HCT116 (cell line): ENCODE data around the gene ZDHHC15. TPM values are rescaled to one million over a fixed set of nuclear protein-coding genes. Genes with fewer than 3 reads are reported as not detected.
"Not testable (repeated sequence)": the region's sequence is repeated elsewhere in the genome, so short reads cannot be mapped to it uniquely, and the experiment has no call there.

Source experiments
- ATAC-seq: fragments of 200-7000 bp; cut with Tn5 transposase; 2 replicates; pipeline ENCODE4 v1.9.1; 2020; ENCODE audit warnings: mild to moderate bottlenecking, moderate library complexity
- BruUV-seq: library from RNA; stranded (reverse); fragments of 400-500 nt; replicated peaks from 2 replicates; lab custom pipeline; 2021; lab: Mats Ljungman, UMichigan
- CTCF ChIA-PET: fragments of 300-600 bp; sonication (Branson Sonifier 250); formaldehyde crosslinking; loops from one replicate; lab custom pipeline; 2021; ENCODE audit warnings: antibody characterized with exemption; lab: Charles Lee
- POLR2A ChIA-PET: fragments of 300-600, 350-600 bp; sonication (Branson Sonifier 250); formaldehyde crosslinking; loops from one replicate; lab custom pipeline; 2021; ENCODE audit warnings: antibody characterized with exemption; lab: Charles Lee
- RAD21 ChIA-PET, 2 experiments: fragments of 300-600 bp; sonication (Branson Sonifier 250); formaldehyde crosslinking; loops; one replicate each; lab custom pipeline; 2023; ENCODE audit warnings: low total read pairs in 2 of 2; ENCODE audit not compliant: uncharacterized antibody in 2 of 2, unreplicated experiment in 2 of 2, low non-redundant PET in 1 of 2; lab: Charles Lee
- DNase-seq: peaks from one replicate; pipeline ENCODE4 v3.0.0-alpha.2; 2010; ENCODE audit warnings: low read depth, low spot score
- H2AFZ ChIP-seq: fragments of 200-600 bp; shearing (Covaris generic), sonication (generic); 2 replicates; pipeline ENCODE4 v1.6.1; 2017; ENCODE audit warnings: low read depth, mixed run types, mixed read lengths, antibody characterized with exemption, low read length; ENCODE audit not compliant: poor library complexity, severe bottlenecking
- H3K27ac ChIP-seq: 2 replicates; pipeline ENCODE4 v1.5.1; 2012; ENCODE audit warnings: low read depth, low read length
- H3K27me3 ChIP-seq: fragments of 200-600 bp; sonication (generic); 2 replicates; pipeline ENCODE4 v1.6.1; 2016; ENCODE audit warnings: mixed run types, low read length, mixed read lengths; ENCODE audit not compliant: insufficient read depth
- H3K36me3 ChIP-seq, 2 experiments: fragments of 200-500 bp in 1 of 2; fragments of 200-600 bp in 1 of 2; sonication (Bioruptor generic) in 1 of 2; sonication (generic) in 1 of 2; 2 replicates each; pipeline versions ENCODE4 v1.5.1 to v1.6.1; 2014 to 2016; ENCODE audit warnings: low read length in 2 of 2, inconsistent platforms in 1 of 2, mixed read lengths in 1 of 2, mixed run types in 1 of 2; ENCODE audit not compliant: insufficient read depth in 2 of 2, control insufficient read depth in 1 of 2
- H3K4me1 ChIP-seq, 2 experiments: fragments of 200-600 bp in 1 of 2; sonication (generic) in 1 of 2; 2 replicates each; pipeline versions ENCODE4 v1.5.1 to v1.6.1; 2012 to 2017; ENCODE audit warnings: low read length in 2 of 2, inconsistent platforms in 1 of 2, mild to moderate bottlenecking in 1 of 2, mixed read lengths in 1 of 2, mixed run types in 1 of 2, moderate library complexity in 1 of 2; ENCODE audit not compliant: insufficient read depth in 2 of 2, control insufficient read depth in 1 of 2
- H3K4me2 ChIP-seq: fragments of 200-600 bp; sonication (generic); 2 replicates; pipeline ENCODE4 v1.6.1; 2017; ENCODE audit warnings: mixed run types, low read length, mixed read lengths
- H3K4me3 ChIP-seq, 2 experiments: fragments of 200-600 bp in 1 of 2; sonication (generic) in 1 of 2; replicated peaks in 1 of 2; 2 replicates each; pipeline ENCODE4 v1.5.1; 2011 to 2016; ENCODE audit warnings: low read length in 2 of 2, control low read depth in 1 of 2, low read depth in 1 of 2, mild to moderate bottlenecking in 1 of 2, mixed read lengths in 1 of 2, mixed run types in 1 of 2
- H3K79me2 ChIP-seq: fragments of 200-600 bp; sonication (generic); 2 replicates; pipeline ENCODE4 v1.6.1; 2017; ENCODE audit warnings: mild to moderate bottlenecking, mixed run types, low read length, moderate library complexity, mixed read lengths; ENCODE audit not compliant: insufficient read depth
- H3K9ac ChIP-seq: fragments of 200-600 bp; sonication (generic); 2 replicates; pipeline ENCODE4 v1.6.1; 2016; ENCODE audit warnings: low read length, mixed read lengths
- H3K9me2 ChIP-seq: fragments of 200-600 bp; sonication (generic), shearing (Covaris generic); 2 replicates; pipeline ENCODE4 v1.6.1; 2017; ENCODE audit warnings: mixed run types, mild to moderate bottlenecking, moderate library complexity; ENCODE audit not compliant: insufficient read depth
- H3K9me3 ChIP-seq, 2 experiments: fragments of 200-500 bp in 1 of 2; fragments of 200-600 bp in 1 of 2; sonication (Bioruptor generic) in 1 of 2; sonication (generic) in 1 of 2; 2 replicates each; pipeline ENCODE4 v1.6.1; 2014 to 2017; ENCODE audit warnings: low read length in 2 of 2, mixed read lengths in 2 of 2, inconsistent platforms in 1 of 2, low read depth in 1 of 2, mild to moderate bottlenecking in 1 of 2, mixed run types in 1 of 2, moderate library complexity in 1 of 2; ENCODE audit not compliant: control insufficient read depth in 1 of 2, insufficient read depth in 1 of 2
- H4K20me1 ChIP-seq: fragments of 200-600 bp; sonication (generic), shearing (Covaris generic); 2 replicates; pipeline ENCODE4 v1.6.1; 2017; ENCODE audit warnings: mixed run types, mild to moderate bottlenecking, moderate library complexity; ENCODE audit not compliant: insufficient read depth
- CTCF ChIP-seq, 3 experiments: fragments of 200-600 bp in 1 of 3; sonication (generic) in 1 of 3; IDR thresholded peaks in 2 of 3; conservative IDR thresholded peaks in 1 of 3; 2 replicates each; pipeline ENCODE4 v1.5.1; 2012 to 2017; ENCODE audit warnings: low read depth in 2 of 3, low read length in 2 of 3, antibody characterized with exemption in 1 of 3, borderline replicate concordance in 1 of 3, control low read depth in 1 of 3, mild to moderate bottlenecking in 1 of 3, mixed read lengths in 1 of 3, mixed run types in 1 of 3, moderate library complexity in 1 of 3; ENCODE audit not compliant: insufficient read depth in 1 of 3
- ELF1 ChIP-seq: IDR thresholded peaks from 2 replicates; pipeline ENCODE4 v1.6.1; 2012; ENCODE audit warnings: low read depth, borderline replicate concordance
- JUND ChIP-seq: IDR thresholded peaks from 2 replicates; pipeline ENCODE4 v1.6.1; 2012
- MAX ChIP-seq: IDR thresholded peaks from 2 replicates; pipeline ENCODE4 v1.6.1; 2012
- POLR2A ChIP-seq: IDR thresholded peaks from 2 replicates; pipeline ENCODE4 v1.7.0; 2011; ENCODE audit warnings: borderline replicate concordance; ENCODE audit not compliant: insufficient read depth, insufficient read length; ENCODE audit errors: extremely low read depth
- POLR2AphosphoS5 ChIP-seq: IDR thresholded peaks from 2 replicates; pipeline ENCODE4 v1.6.1; 2011; ENCODE audit warnings: mild to moderate bottlenecking, low read depth, low read length, moderate library complexity
- RAD21 ChIP-seq: IDR thresholded peaks from 2 replicates; pipeline ENCODE4 v1.6.1; 2012; ENCODE audit warnings: low read depth, mild to moderate bottlenecking
- REST ChIP-seq: IDR thresholded peaks from 2 replicates; pipeline ENCODE4 v1.6.1; 2012; ENCODE audit warnings: low read depth
- YY1 ChIP-seq: IDR thresholded peaks from 2 replicates; pipeline ENCODE4 v1.6.1; 2011; ENCODE audit warnings: low read length, low read depth, moderate library complexity, mild to moderate bottlenecking; ENCODE audit not compliant: insufficient replicate concordance; ENCODE audit errors: extremely low read depth
- ZFX ChIP-seq: fragments of 450-650 bp; IDR thresholded peaks from 2 replicates; pipeline ENCODE4 v1.6.1; 2017
- intact Hi-C: fragments of 100-400 bp; cut with micrococcal nuclease; formaldehyde crosslinking; loops from 2 replicates; pipeline ENCODE4 v1.10.0; 2022
- total RNA-seq: library from RNA; stranded (reverse); gene quantifications from one replicate; pipeline ENCODE4 v1.2.1, GENCODE V29; 2021; ENCODE audit not compliant: unreplicated experiment
- TF ChIP-seq, protein P1 (sequence below): IDR thresholded peaks from 2 replicates; pipeline ENCODE4 v1.6.1; 2011; ENCODE audit warnings: mild to moderate bottlenecking, low read length, moderate library complexity; ENCODE audit not compliant: insufficient replicate concordance; ENCODE audit errors: extremely low read depth

The ZDHHC15 gene
- total RNA-seq, 1 experiment from 2014 or later = not detected

DNA sequence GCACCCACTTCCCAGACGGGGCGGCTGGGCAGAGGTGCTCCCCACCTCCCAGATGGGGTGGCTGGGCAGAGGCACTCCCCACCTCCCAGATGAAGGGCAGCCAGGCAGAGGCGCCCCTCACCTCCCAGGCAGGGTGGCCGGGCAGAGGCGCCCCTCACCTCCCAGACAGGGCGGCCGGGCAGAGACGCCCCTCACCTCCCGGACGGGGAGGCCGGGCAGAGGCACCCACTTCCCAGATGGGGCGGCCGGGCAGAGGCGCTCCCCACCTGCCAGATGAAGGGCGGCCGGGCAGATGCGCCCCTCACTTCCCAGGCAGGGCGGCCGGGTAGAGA, 187.7 kb downstream of the ZDHHC15 start:
- no peak overlapping the region for H3K27ac ChIP-seq
- intact Hi-C loops = no loop called here
- no peaks in the 10 kb centered on the region for H3K9me3 ChIP-seq
- H2AFZ ChIP-seq = no peak overlapping the region
- BruUV-seq = no TSS peak
- CTCF ChIA-PET = no interaction called here
- H3K36me3 ChIP-seq = no peaks in the 10 kb centered on the region
- H3K4me1 ChIP-seq = no peaks in the 10 kb centered on the region
- TF ChIP-seq ZFX = no peak
- TF ChIP-seq, protein P1, sequence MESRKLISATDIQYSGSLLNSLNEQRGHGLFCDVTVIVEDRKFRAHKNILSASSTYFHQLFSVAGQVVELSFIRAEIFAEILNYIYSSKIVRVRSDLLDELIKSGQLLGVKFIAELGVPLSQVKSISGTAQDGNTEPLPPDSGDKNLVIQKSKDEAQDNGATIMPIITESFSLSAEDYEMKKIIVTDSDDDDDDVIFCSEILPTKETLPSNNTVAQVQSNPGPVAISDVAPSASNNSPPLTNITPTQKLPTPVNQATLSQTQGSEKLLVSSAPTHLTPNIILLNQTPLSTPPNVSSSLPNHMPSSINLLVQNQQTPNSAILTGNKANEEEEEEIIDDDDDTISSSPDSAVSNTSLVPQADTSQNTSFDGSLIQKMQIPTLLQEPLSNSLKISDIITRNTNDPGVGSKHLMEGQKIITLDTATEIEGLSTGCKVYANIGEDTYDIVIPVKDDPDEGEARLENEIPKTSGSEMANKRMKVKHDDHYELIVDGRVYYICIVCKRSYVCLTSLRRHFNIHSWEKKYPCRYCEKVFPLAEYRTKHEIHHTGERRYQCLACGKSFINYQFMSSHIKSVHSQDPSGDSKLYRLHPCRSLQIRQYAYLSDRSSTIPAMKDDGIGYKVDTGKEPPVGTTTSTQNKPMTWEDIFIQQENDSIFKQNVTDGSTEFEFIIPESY = no peak
- no peak for TF ChIP-seq RAD21
- TF ChIP-seq JUND = no peak
- TF ChIP-seq ELF1 = no peak
- TF ChIP-seq YY1 = no peak
- TF ChIP-seq MAX = no peak
- TF ChIP-seq REST = no peak
- TF ChIP-seq CTCF (IDR thresholded peaks at IDR 0.05 in 2 of 3, conservative IDR thresholded peaks at IDR 0.05 in 1 of 3; ENCODE audit: borderline replicate concordance in 1 of 3, insufficient read depth in 1 of 3, low read depth in 2 of 3, low read length in 2 of 3) = no peak
- TF ChIP-seq POLR2A = no peak
- no peak for TF ChIP-seq POLR2AphosphoS5
- no peaks in the 10 kb centered on the region for H4K20me1 ChIP-seq
- POLR2A ChIA-PET = no interaction called here
- H3K9ac ChIP-seq = no peak overlapping the region
- ATAC-seq (no peak), DNase-seq (no peak)
- H3K4me2 ChIP-seq = no peak overlapping the region
- no peaks in the 10 kb centered on the region for H3K79me2 ChIP-seq
- H3K27me3 ChIP-seq = no peaks in the 10 kb centered on the region
- H3K9me2 ChIP-seq = no peaks in the 10 kb centered on the region
- RAD21 ChIA-PET = no interaction called here
- H3K4me3 ChIP-seq = no peak overlapping the region

DNA sequence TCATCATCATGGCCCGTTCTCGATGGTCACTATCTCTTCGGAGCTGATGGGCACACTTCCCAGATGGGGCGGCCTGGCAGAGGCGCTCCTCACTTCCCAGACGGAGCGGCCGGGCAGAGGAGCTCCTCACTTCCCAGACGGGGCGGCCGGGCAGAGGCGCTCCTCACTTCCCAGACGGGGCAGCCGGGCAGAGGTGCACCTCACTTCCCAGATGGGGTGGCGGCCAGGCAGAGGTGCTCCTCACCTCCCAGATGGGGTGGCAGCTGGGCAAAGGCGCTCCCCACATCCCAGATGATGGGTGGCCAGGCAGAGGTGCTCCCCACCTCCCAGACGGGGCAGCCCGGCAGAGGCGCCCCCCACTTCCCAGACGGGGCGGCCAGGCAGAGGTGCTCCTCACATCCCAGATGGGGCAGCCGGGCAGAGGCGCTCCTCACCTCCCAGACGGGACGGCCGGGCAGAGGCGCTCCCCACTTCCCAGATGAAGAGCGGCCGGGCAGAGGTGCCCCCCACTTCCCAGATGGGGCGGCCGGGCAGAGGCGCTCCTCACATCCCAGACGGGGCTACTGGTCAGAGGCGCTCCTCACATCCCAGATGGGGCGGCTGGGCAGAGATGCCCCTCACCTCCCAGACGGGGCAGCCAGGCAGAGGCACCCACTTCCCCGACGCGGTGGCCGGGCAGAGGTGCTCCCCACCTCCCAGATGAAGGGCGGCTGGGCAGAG, 188.3 kb downstream of the ZDHHC15 start:
- H2AFZ ChIP-seq, H3K4me1 ChIP-seq, H3K79me2 ChIP-seq, H3K36me3 ChIP-seq, ATAC-seq, POLR2A ChIA-PET, H3K4me3 ChIP-seq, H3K4me2 ChIP-seq, H3K9ac ChIP-seq, H4K20me1 ChIP-seq, H3K27ac ChIP-seq, H3K9me3 ChIP-seq, intact Hi-C loops, DNase-seq, CTCF ChIA-PET, BruUV-seq, H3K9me2 ChIP-seq, RAD21 ChIA-PET, H3K27me3 ChIP-seq: not testable (repeated sequence)
